K562 (cell line): ENCODE data around the gene ABHD12. TPM values are rescaled to one million over a fixed set of nuclear protein-coding genes. Genes with fewer than 3 reads are reported as not detected.

ENCODE experiments used
- ATAC-seq: fragments of 200-7000 bp; cut with Tn5 transposase; 3 replicates; pipeline ENCODE4 v1.9.1; 2020; ENCODE audit warnings: moderate library complexity
- BruUV-seq: library from RNA; stranded (reverse); fragments of 400-500 nt; replicated peaks from 2 replicates; lab custom pipeline; 2021; lab: Mats Ljungman, UMichigan
- CTCF ChIA-PET: fragments of 300-600 bp; formaldehyde crosslinking; extraction: SDS; loops from one replicate; lab custom pipeline; 2021; ENCODE audit warnings: low intra/inter-chr PET ratio; lab: Yijun Ruan, JAX
- POLR2A ChIA-PET: fragments of 300-600, 350-650 bp; sonication (Branson Sonifier 250); formaldehyde crosslinking; extraction: SDS; loops from one replicate; lab custom pipeline; 2021; ENCODE audit warnings: antibody characterized with exemption, inconsistent platforms; lab: Yijun Ruan, JAX
- DNase-seq, 4 experiments: peaks; one replicate each; pipeline versions ENCODE4 v3.0.0 to v3.0.0-alpha.2; 2011 to 2018; ENCODE audit warnings: low spot score in 3 of 4, mixed read lengths in 3 of 4; ENCODE audit errors: extremely low read depth in 1 of 4
- FAIRE-seq: peaks from 2 replicates; lab custom pipeline; 2011; peaks lifted over from hg19 to GRCh38; lab: Jason Lieb, UNC
- H2AFZ ChIP-seq: 2 replicates; pipeline ENCODE4 v1.6.0; 2011; ENCODE audit warnings: low read depth, low read length, control low read depth, inconsistent platforms
- H3K27ac ChIP-seq: fragments of 200-600 bp; 3 replicates; pipeline ENCODE4 v1.8.0; 2011; ENCODE audit warnings: low read depth, mild to moderate bottlenecking, control low read depth, inconsistent platforms, low read length, moderate library complexity, mixed read lengths; ENCODE audit errors: extremely low read depth
- H3K27me3 ChIP-seq, 2 experiments: fragments of 300-600 bp in 1 of 2; 2 replicates in 1 of 2; 3 replicates in 1 of 2; pipeline versions ENCODE4 v1.6.0 to v1.8.0; 2011; ENCODE audit warnings: inconsistent platforms in 2 of 2, low read length in 2 of 2, mild to moderate bottlenecking in 1 of 2, mixed read lengths in 1 of 2, moderate library complexity in 1 of 2; ENCODE audit not compliant: control insufficient read depth in 2 of 2, insufficient read depth in 2 of 2
- H3K36me3 ChIP-seq: fragments of 300-600 bp; 3 replicates; pipeline ENCODE4 v1.8.0; 2011; ENCODE audit warnings: mild to moderate bottlenecking, low read length, inconsistent platforms; ENCODE audit not compliant: control insufficient read depth, insufficient read depth
- H3K4me1 ChIP-seq, 2 experiments: fragments of 200-600 bp in 1 of 2; replicated peaks in 1 of 2; 2 replicates in 1 of 2; 3 replicates in 1 of 2; pipeline versions ENCODE4 v1.5.1 to v1.8.0; 2011; ENCODE audit warnings: inconsistent platforms in 2 of 2, low read length in 2 of 2, mild to moderate bottlenecking in 1 of 2, mixed read lengths in 1 of 2, moderate library complexity in 1 of 2; ENCODE audit not compliant: control insufficient read depth in 2 of 2, insufficient read depth in 2 of 2
- H3K4me2 ChIP-seq: 2 replicates; pipeline ENCODE4 v1.6.1; 2011; ENCODE audit warnings: low read length, control low read depth, inconsistent platforms, mixed read lengths; ENCODE audit not compliant: insufficient read depth
- H3K4me3 ChIP-seq: fragments of 200-600 bp; sonication (generic), shearing (Covaris generic); 2 replicates; pipeline ENCODE4 v1.5.1; 2016; ENCODE audit warnings: control low read depth, inconsistent platforms
- H3K79me2 ChIP-seq: fragments of 200-600 bp; 3 replicates; pipeline ENCODE4 v1.8.0; 2011; ENCODE audit warnings: low read length, inconsistent platforms; ENCODE audit not compliant: control insufficient read depth, insufficient read depth
- H3K9ac ChIP-seq, 2 experiments: 2 replicates each; pipeline versions ENCODE4 v1.6.0 to v1.6.1; 2011; ENCODE audit warnings: low read depth in 2 of 2, low read length in 2 of 2, control low read depth in 1 of 2, inconsistent platforms in 1 of 2, mild to moderate bottlenecking in 1 of 2, mixed read lengths in 1 of 2; ENCODE audit not compliant: insufficient read depth in 1 of 2
- H3K9me1 ChIP-seq: one replicate; pipeline ENCODE4 v1.6.0; 2011; ENCODE audit warnings: inconsistent platforms, mild to moderate bottlenecking, low read length, moderate library complexity; ENCODE audit not compliant: control insufficient read depth, insufficient read depth
- H3K9me3 ChIP-seq: replicated peaks from 2 replicates; pipeline ENCODE4 v1.5.1; 2011; ENCODE audit warnings: low read depth, low read length, inconsistent platforms; ENCODE audit not compliant: control insufficient read depth, insufficient read depth
- H4K20me1 ChIP-seq: replicated peaks from 2 replicates; pipeline ENCODE4 v1.6.1; 2011; ENCODE audit warnings: low read length, inconsistent platforms, mixed read lengths; ENCODE audit not compliant: control insufficient read depth, insufficient read depth
- ARNT ChIP-seq, 2 experiments: fragments of 450-650 bp; IDR thresholded peaks; 2 replicates each; pipeline ENCODE4 v1.6.1; 2016; ENCODE audit warnings: mild to moderate bottlenecking in 1 of 2
- CHCHD3 ChIP-seq: fragments of 250-450 bp; sonication (Bioruptor Pico); IDR thresholded peaks from 2 replicates; pipeline ENCODE4 v2.1.2; 2022; ENCODE audit warnings: mild to moderate bottlenecking
- ETV6 ChIP-seq, 3 experiments: fragments of 150-350 bp in 1 of 3; sonication (generic) in 1 of 3; formaldehyde crosslinking in 1 of 3; IDR thresholded peaks; 2 replicates each; pipeline versions ENCODE4 v1.6.1 to v1.8.0; 2014 to 2022; ENCODE audit warnings: borderline replicate concordance in 2 of 3, low read depth in 2 of 3, antibody characterized with exemption in 1 of 3, low read length in 1 of 3, mild to moderate bottlenecking in 1 of 3, missing genetic modification reagents in 1 of 3
- GATAD2B ChIP-seq: fragments of 450-650 bp; IDR thresholded peaks from 2 replicates; pipeline ENCODE4 v1.6.1; 2017; ENCODE audit warnings: mild to moderate bottlenecking, borderline replicate concordance
- POLR3G ChIP-seq: IDR thresholded peaks from 2 replicates; pipeline ENCODE4 v1.6.1; 2011; ENCODE audit not compliant: insufficient read length, insufficient replicate concordance; ENCODE audit errors: extremely low read depth
- SIRT6 ChIP-seq: IDR thresholded peaks from one replicate; pipeline ENCODE4 v1.6.1; 2012; ENCODE audit warnings: low read depth, mild to moderate bottlenecking, control low read depth, inconsistent platforms, low read length, moderate library complexity
- ZNF551 ChIP-seq: fragments of 250-450 bp; sonication (Bioruptor Pico); IDR thresholded peaks from 2 replicates; pipeline ENCODE4 v1.5.0; 2021; ENCODE audit warnings: mild to moderate bottlenecking, moderate library complexity
- WGBS: fragments of 100-300 bp; shearing (Covaris generic); methylation state at CpG from one replicate; pipeline ENCODE4 v1.1.6; 2016; ENCODE audit warnings: low coverage, mixed read lengths; ENCODE audit not compliant: insufficient coverage; ENCODE audit errors: missing lambda C conversion rate; 5-methylcytosine and 5-hydroxymethylcytosine counted together
- in situ Hi-C: fragments of 300-500 bp; cut with MboI; formaldehyde crosslinking; loops from 4 replicates; pipeline ENCODE4 v1.15.0; 2018; ENCODE audit warnings: inconsistent platforms, mixed read lengths
- intact Hi-C: fragments of 100-400 bp; cut with micrococcal nuclease; formaldehyde crosslinking; loops from 2 replicates; pipeline ENCODE4 v1.14.2; 2022
- polyA plus RNA-seq, 8 experiments: library from polyadenylated mRNA; depleted of rRNA in 4 of 8; stranded (reverse) in 5 of 8; unstranded in 3 of 8; fragments of >200 nt; fragmentation: Nextera tagmentation in 2 of 8; fragmentation: Illumina TruSeq in 1 of 8; extraction: Ambion mirVana in 2 of 8; extraction: Trizol in 1 of 8; gene quantifications; 2 replicates each; pipeline versions ENCODE4 v1.2.1 to v1.2.3, GENCODE V29; 2011 to 2014; ENCODE audit warnings: inconsistent platforms in 1 of 8, missing spikeins in 1 of 8
- total RNA-seq, 7 experiments: library from RNA; depleted of rRNA in 6 of 7; stranded (reverse); fragments of >200 nt in 6 of 7; fragmentation: Illumina TruSeq in 2 of 7; extraction: Trizol in 2 of 7; gene quantifications; 2 replicates each; pipeline versions ENCODE4 v1.2.1 to v1.2.3, GENCODE V29; 2011 to 2021; ENCODE audit warnings: low replicate concordance in 1 of 7
- TF ChIP-seq, protein P1 (sequence below): sonication (generic); formaldehyde crosslinking; IDR thresholded peaks from 2 replicates; pipeline ENCODE4 v1.8.0; 2023; ENCODE audit warnings: mild to moderate bottlenecking, missing genetic modification reagents
- TF ChIP-seq, protein P2 (sequence below): fragments of 250-450 bp; sonication (Bioruptor Pico); IDR thresholded peaks from 2 replicates; pipeline ENCODE4 v1.8.0; 2022; ENCODE audit warnings: inconsistent platforms
- TF ChIP-seq, protein P3 (sequence below): fragments of 450-650 bp; formaldehyde crosslinking; IDR thresholded peaks from 2 replicates; pipeline ENCODE4 v1.4.0; 2020; ENCODE audit warnings: mild to moderate bottlenecking, moderate library complexity

Gene ABHD12
- total and polyA plus RNA-seq, 9 of the 15 experiments (the other 6 are each of a cell fraction or from before 2014, with no cell fraction given) = 0.65 to 15.6 (median 9.1) TPM

GRCh38 chr20:25319241-25320034, 71.2 kb downstream of the ABHD12 start (continued):
- TF ChIP-seq SIRT6 = no peak
- TF ChIP-seq, protein P1, sequence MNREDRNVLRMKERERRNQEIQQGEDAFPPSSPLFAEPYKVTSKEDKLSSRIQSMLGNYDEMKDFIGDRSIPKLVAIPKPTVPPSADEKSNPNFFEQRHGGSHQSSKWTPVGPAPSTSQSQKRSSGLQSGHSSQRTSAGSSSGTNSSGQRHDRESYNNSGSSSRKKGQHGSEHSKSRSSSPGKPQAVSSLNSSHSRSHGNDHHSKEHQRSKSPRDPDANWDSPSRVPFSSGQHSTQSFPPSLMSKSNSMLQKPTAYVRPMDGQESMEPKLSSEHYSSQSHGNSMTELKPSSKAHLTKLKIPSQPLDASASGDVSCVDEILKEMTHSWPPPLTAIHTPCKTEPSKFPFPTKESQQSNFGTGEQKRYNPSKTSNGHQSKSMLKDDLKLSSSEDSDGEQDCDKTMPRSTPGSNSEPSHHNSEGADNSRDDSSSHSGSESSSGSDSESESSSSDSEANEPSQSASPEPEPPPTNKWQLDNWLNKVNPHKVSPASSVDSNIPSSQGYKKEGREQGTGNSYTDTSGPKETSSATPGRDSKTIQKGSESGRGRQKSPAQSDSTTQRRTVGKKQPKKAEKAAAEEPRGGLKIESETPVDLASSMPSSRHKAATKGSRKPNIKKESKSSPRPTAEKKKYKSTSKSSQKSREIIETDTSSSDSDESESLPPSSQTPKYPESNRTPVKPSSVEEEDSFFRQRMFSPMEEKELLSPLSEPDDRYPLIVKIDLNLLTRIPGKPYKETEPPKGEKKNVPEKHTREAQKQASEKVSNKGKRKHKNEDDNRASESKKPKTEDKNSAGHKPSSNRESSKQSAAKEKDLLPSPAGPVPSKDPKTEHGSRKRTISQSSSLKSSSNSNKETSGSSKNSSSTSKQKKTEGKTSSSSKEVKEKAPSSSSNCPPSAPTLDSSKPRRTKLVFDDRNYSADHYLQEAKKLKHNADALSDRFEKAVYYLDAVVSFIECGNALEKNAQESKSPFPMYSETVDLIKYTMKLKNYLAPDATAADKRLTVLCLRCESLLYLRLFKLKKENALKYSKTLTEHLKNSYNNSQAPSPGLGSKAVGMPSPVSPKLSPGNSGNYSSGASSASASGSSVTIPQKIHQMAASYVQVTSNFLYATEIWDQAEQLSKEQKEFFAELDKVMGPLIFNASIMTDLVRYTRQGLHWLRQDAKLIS = no peak

GRCh38 chr20:25318471-25319240, 72.0 kb downstream of the ABHD12 start:
- Histone ChIP-seq H3K36me3 (peaks cover 14% of the 10 kb centered on the region; the same call in 2 of the 3 replicates), H3K9me1 (no peaks in the 10 kb centered on the region), H2AFZ (no peak overlapping the region), H3K79me2 (no peaks in the 10 kb centered on the region), H3K4me3 (no peak overlapping the region), H3K4me1 (no peaks in the 10 kb centered on the region; a peak in 2 of 5 replicates), H3K9ac (no peak overlapping the region), H3K9me3 (no peaks in the 10 kb centered on the region), H4K20me1 (no peaks in the 10 kb centered on the region; the same call in 1 of the 2 replicates), H3K27ac (no peak overlapping the region), H3K27me3 (no peaks in the 10 kb centered on the region), H3K4me2 (no peak overlapping the region)
- no TSS peak for BruUV-seq
- FAIRE-seq (no peak), DNase-seq (no peak), ATAC-seq (no peak)
- in situ Hi-C loops (no loop called here), intact Hi-C loops (no loop called here)
- 87% methylated on average over 6 of the region's 16 CpGs for WGBS
- CTCF ChIA-PET = no interaction called here
- POLR2A ChIA-PET = no interaction called here
- no peak for TF ChIP-seq ZNF551 (CRISPR knock-in tag)
- TF ChIP-seq, protein P2, sequence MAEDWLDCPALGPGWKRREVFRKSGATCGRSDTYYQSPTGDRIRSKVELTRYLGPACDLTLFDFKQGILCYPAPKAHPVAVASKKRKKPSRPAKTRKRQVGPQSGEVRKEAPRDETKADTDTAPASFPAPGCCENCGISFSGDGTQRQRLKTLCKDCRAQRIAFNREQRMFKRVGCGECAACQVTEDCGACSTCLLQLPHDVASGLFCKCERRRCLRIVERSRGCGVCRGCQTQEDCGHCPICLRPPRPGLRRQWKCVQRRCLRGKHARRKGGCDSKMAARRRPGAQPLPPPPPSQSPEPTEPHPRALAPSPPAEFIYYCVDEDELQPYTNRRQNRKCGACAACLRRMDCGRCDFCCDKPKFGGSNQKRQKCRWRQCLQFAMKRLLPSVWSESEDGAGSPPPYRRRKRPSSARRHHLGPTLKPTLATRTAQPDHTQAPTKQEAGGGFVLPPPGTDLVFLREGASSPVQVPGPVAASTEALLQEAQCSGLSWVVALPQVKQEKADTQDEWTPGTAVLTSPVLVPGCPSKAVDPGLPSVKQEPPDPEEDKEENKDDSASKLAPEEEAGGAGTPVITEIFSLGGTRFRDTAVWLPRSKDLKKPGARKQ (CRISPR knock-in tag) = no peak
- no peak for TF ChIP-seq ARNT (IDR thresholded peaks at IDR 0.05)
- TF ChIP-seq GATAD2B = no peak
- no peak for TF ChIP-seq ETV6 (IDR thresholded peaks at IDR 0.05; ENCODE audit: borderline replicate concordance in 1 of 2, low read depth in 2 of 2, low read length in 1 of 2)
- TF ChIP-seq ETV6 (CRISPR knock-in tag; IDR thresholded peaks at IDR 0.05; ENCODE audit: borderline replicate concordance) = no peak
- TF ChIP-seq, protein P3, sequence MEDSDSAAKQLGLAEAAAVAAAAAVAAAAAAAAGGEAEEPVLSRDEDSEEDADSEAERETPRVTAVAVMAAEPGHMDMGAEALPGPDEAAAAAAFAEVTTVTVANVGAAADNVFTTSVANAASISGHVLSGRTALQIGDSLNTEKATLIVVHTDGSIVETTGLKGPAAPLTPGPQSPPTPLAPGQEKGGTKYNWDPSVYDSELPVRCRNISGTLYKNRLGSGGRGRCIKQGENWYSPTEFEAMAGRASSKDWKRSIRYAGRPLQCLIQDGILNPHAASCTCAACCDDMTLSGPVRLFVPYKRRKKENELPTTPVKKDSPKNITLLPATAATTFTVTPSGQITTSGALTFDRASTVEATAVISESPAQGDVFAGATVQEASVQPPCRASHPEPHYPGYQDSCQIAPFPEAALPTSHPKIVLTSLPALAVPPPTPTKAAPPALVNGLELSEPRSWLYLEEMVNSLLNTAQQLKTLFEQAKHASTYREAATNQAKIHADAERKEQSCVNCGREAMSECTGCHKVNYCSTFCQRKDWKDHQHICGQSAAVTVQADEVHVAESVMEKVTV (CRISPR knock-in tag) = no peak
- no peak for TF ChIP-seq CHCHD3 (CRISPR knock-in tag)
- no peak for TF ChIP-seq POLR3G
